HepG2 (cell line): ENCODE results near the gene TSTD1. TPM values are rescaled to one million over a fixed set of nuclear protein-coding genes. Genes with fewer than 3 reads are reported as not detected.

Experiments used
- ATM ChIP-seq: fragments of 450-650 bp; IDR thresholded peaks from 2 replicates; pipeline ENCODE4 v1.7.1; 2017; ENCODE audit warnings: mild to moderate bottlenecking, borderline replicate concordance
- CBX1 ChIP-seq: IDR thresholded peaks from one replicate; pipeline ENCODE4 v1.6.1; 2016; ENCODE audit warnings: antibody characterized with exemption, low read depth
- ISL2 ChIP-seq: sonication (generic); formaldehyde crosslinking; IDR thresholded peaks from 2 replicates; pipeline ENCODE4 v1.5.0; 2020; ENCODE audit warnings: missing genetic modification reagents
- POLR2A ChIP-seq, 2 experiments: IDR thresholded peaks; 2 replicates each; pipeline ENCODE4 v1.6.1; 2011; ENCODE audit warnings: low read depth in 2 of 2, low read length in 2 of 2, mild to moderate bottlenecking in 1 of 2, moderate library complexity in 1 of 2; ENCODE audit not compliant: insufficient read depth in 1 of 2
- SALL2 ChIP-seq: sonication (generic); formaldehyde crosslinking; IDR thresholded peaks from 2 replicates; pipeline ENCODE4 v1.8.1; 2023; ENCODE audit warnings: mild to moderate bottlenecking, missing genetic modification reagents, inconsistent platforms
- ZNF713 ChIP-seq: sonication (generic); formaldehyde crosslinking; IDR thresholded peaks from 2 replicates; pipeline ENCODE4 v1.4.0; 2020; ENCODE audit warnings: mild to moderate bottlenecking, missing genetic modification reagents
- ZSCAN30 ChIP-seq: sonication (generic); formaldehyde crosslinking; IDR thresholded peaks from 2 replicates; pipeline ENCODE4 v1.5.0; 2020; ENCODE audit warnings: mild to moderate bottlenecking, missing genetic modification reagents
- polyA plus RNA-seq, 8 experiments: library from polyadenylated mRNA; depleted of rRNA in 3 of 8; stranded (reverse) in 7 of 8; unstranded in 1 of 8; fragments of >200 nt; fragmentation: Illumina TruSeq in 4 of 8; extraction: Trizol in 4 of 8; gene quantifications; 2 replicates each; pipeline versions ENCODE4 v1.2.1 to v1.2.3, GENCODE V29; 2011 to 2016; ENCODE audit warnings: low read depth in 4 of 8, missing spikeins in 1 of 8, mixed read lengths in 1 of 8; ENCODE audit not compliant: insufficient read depth in 1 of 8
- total RNA-seq, 5 experiments: library from RNA; depleted of rRNA; stranded (reverse); fragments of >200 nt; fragmentation: Illumina TruSeq; extraction: Trizol; gene quantifications; 2 replicates each; pipeline ENCODE4 v1.2.3, GENCODE V29; 2016; ENCODE audit warnings: low read depth in 1 of 5
- TF ChIP-seq, protein P1 (sequence below): sonication (generic); formaldehyde crosslinking; IDR thresholded peaks from 2 replicates; pipeline ENCODE4 v1.4.0; 2020; ENCODE audit warnings: missing genetic modification reagents
- TF ChIP-seq, protein P2 (sequence below): sonication (generic); formaldehyde crosslinking; IDR thresholded peaks from 2 replicates; pipeline ENCODE4 v1.4.0; 2020; ENCODE audit warnings: missing genetic modification reagents
- TF ChIP-seq, protein P3 (sequence below): sonication (generic); formaldehyde crosslinking; IDR thresholded peaks from 2 replicates; pipeline ENCODE4 v1.4.0; 2020; ENCODE audit warnings: mild to moderate bottlenecking, missing genetic modification reagents
- TF ChIP-seq, protein P4 (sequence below): sonication (generic); formaldehyde crosslinking; IDR thresholded peaks from 2 replicates; pipeline ENCODE4 v1.4.0; 2020; ENCODE audit warnings: missing genetic modification reagents
- TF ChIP-seq, protein P5 (sequence below): sonication (generic); formaldehyde crosslinking; IDR thresholded peaks from 2 replicates; pipeline ENCODE4 v1.9.0; 2021; ENCODE audit warnings: missing genetic modification reagents, borderline replicate concordance
- TF ChIP-seq, protein P6 (sequence below): sonication (generic); formaldehyde crosslinking; IDR thresholded peaks from 2 replicates; pipeline ENCODE4 v1.9.0; 2021; ENCODE audit warnings: missing genetic modification reagents, mild to moderate bottlenecking, borderline replicate concordance

Gene TSTD1
- total and polyA plus RNA-seq, 2 of the 13 experiments (the other 11 are each of a cell fraction or from before 2014, with no cell fraction given), result 0.15 to 0.31 TPM

DNA sequence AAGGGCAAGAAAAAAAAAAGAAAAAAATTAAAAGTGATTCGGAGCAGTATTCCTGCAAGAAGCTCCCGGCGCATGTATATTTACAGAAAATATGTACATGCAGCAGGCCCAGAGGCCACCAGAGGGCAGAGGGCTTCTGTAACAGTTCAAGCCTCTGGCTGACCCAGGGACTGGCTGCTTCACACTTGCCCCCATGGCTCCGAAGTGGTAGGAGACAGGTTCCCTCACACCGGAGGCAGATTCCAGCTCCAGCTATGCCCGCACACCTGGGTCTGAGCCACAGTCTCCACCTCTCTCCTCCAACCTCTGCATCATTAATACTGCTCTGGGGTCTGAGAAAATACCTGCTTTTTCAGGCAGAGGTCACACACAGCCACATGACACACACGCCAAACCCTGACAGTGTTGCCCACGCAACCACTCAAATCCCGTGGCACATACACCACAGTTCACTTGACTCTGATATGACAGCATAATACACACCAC, 33.2 kb upstream of the TSTD1 start (continued):
- TF ChIP-seq, protein P1, sequence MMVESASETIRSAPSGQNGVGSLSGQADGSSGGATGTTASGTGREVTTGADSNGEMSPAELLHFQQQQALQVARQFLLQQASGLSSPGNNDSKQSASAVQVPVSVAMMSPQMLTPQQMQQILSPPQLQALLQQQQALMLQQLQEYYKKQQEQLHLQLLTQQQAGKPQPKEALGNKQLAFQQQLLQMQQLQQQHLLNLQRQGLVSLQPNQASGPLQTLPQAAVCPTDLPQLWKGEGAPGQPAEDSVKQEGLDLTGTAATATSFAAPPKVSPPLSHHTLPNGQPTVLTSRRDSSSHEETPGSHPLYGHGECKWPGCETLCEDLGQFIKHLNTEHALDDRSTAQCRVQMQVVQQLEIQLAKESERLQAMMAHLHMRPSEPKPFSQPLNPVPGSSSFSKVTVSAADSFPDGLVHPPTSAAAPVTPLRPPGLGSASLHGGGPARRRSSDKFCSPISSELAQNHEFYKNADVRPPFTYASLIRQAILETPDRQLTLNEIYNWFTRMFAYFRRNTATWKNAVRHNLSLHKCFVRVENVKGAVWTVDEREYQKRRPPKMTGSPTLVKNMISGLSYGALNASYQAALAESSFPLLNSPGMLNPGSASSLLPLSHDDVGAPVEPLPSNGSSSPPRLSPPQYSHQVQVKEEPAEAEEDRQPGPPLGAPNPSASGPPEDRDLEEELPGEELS (CRISPR knock-in tag), result no peak
- no peak for TF ChIP-seq ZSCAN30 (CRISPR knock-in tag)
- TF ChIP-seq, protein P2, sequence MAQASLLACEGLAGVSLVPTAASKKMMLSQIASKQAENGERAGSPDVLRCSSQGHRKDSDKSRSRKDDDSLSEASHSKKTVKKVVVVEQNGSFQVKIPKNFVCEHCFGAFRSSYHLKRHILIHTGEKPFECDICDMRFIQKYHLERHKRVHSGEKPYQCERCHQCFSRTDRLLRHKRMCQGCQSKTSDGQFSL (CRISPR knock-in tag), result no peak
- TF ChIP-seq, protein P3, sequence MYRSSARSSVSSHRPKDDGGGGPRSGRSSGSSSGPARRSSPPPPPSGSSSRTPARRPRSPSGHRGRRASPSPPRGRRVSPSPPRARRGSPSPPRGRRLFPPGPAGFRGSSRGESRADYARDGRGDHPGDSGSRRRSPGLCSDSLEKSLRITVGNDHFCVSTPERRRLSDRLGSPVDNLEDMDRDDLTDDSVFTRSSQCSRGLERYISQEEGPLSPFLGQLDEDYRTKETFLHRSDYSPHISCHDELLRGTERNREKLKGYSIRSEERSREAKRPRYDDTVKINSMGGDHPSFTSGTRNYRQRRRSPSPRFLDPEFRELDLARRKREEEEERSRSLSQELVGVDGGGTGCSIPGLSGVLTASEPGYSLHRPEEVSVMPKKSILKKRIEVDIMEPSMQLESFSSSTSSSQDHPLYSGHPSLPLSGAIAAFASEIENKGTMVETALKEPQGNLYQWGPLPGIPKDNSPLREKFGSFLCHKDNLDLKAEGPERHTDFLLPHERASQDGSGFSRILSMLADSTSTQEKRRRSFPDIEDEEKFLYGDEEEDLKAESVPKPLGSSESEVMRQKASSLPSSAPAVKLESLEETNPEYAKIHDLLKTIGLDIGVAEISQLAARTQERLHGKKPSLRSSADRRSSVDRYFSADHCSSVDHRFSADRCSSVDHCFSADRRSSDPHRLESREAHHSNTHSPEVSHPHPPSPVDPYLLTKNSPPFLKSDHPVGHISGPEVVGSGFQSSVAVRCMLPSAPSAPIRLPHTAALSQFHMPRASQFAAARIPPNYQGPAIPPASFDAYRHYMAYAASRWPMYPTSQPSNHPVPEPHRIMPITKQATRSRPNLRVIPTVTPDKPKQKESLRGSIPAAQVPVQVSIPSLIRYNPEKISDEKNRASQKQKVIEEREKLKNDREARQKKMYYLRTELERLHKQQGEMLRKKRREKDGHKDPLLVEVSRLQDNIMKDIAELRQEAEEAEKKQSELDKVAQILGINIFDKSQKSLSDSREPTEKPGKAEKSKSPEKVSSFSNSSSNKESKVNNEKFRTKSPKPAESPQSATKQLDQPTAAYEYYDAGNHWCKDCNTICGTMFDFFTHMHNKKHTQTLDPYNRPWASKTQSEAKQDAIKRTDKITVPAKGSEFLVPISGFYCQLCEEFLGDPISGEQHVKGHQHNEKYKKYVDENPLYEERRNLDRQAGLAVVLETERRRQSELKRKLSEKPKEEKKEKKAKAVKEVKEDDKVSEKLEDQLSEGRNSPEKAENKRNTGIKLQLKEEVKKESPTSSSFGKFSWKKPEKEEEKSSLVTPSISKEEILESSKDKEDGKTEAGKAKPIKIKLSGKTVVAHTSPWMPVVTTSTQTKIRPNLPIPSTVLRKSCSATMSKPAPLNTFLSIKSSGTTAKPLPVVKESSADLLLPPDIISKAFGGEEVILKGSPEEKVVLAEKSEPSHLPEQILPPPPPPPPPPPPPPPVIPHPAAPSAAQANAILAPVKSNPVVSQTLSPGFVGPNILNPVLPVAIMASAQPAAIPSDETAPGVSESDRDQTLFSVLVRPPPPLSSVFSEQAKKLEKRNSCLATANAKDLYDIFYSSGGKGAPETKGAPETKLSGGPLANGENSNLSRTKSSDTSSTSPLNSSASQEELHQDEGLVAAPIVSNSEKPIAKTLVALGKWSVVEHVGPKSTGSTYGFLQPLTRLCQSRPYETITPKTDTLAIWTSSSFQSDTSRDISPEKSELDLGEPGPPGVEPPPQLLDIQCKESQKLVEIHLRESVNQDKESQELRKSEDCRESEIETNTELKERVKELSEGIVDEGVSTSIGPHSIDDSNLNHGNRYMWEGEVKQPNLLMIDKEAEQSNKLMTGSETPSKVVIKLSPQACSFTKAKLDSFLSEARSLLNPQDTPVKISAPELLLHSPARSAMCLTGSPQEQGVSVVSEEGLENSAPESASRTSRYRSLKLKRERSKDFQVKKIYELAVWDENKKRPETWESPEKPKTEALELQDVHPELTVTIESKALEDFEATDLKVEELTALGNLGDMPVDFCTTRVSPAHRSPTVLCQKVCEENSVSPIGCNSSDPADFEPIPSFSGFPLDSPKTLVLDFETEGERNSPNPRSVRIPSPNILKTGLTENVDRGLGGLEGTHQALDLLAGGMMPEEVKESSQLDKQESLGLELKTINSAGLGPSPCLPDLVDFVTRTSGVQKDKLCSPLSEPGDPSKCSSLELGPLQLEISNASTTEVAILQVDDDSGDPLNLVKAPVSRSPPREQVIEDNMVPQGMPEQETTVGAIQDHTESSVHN, result 0 out of 2 replicates have a peak, but pooled peaks have one; percentile 68
- TF ChIP-seq, protein P4, sequence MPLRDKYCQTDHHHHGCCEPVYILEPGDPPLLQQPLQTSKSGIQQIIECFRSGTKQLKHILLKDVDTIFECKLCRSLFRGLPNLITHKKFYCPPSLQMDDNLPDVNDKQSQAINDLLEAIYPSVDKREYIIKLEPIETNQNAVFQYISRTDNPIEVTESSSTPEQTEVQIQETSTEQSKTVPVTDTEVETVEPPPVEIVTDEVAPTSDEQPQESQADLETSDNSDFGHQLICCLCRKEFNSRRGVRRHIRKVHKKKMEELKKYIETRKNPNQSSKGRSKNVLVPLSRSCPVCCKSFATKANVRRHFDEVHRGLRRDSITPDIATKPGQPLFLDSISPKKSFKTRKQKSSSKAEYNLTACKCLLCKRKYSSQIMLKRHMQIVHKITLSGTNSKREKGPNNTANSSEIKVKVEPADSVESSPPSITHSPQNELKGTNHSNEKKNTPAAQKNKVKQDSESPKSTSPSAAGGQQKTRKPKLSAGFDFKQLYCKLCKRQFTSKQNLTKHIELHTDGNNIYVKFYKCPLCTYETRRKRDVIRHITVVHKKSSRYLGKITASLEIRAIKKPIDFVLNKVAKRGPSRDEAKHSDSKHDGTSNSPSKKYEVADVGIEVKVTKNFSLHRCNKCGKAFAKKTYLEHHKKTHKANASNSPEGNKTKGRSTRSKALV (CRISPR knock-in tag), result no peak
- TF ChIP-seq SALL2, result no peak
- TF ChIP-seq CBX1, result no peak
- TF ChIP-seq, protein P5, sequence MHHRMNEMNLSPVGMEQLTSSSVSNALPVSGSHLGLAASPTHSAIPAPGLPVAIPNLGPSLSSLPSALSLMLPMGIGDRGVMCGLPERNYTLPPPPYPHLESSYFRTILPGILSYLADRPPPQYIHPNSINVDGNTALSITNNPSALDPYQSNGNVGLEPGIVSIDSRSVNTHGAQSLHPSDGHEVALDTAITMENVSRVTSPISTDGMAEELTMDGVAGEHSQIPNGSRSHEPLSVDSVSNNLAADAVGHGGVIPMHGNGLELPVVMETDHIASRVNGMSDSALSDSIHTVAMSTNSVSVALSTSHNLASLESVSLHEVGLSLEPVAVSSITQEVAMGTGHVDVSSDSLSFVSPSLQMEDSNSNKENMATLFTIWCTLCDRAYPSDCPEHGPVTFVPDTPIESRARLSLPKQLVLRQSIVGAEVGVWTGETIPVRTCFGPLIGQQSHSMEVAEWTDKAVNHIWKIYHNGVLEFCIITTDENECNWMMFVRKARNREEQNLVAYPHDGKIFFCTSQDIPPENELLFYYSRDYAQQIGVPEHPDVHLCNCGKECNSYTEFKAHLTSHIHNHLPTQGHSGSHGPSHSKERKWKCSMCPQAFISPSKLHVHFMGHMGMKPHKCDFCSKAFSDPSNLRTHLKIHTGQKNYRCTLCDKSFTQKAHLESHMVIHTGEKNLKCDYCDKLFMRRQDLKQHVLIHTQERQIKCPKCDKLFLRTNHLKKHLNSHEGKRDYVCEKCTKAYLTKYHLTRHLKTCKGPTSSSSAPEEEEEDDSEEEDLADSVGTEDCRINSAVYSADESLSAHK (CRISPR knock-in tag), result no peak
- TF ChIP-seq ATM, result no peak
- TF ChIP-seq, protein P6, sequence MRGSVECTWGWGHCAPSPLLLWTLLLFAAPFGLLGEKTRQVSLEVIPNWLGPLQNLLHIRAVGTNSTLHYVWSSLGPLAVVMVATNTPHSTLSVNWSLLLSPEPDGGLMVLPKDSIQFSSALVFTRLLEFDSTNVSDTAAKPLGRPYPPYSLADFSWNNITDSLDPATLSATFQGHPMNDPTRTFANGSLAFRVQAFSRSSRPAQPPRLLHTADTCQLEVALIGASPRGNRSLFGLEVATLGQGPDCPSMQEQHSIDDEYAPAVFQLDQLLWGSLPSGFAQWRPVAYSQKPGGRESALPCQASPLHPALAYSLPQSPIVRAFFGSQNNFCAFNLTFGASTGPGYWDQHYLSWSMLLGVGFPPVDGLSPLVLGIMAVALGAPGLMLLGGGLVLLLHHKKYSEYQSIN (CRISPR knock-in tag), result no peak
- TF ChIP-seq POLR2A (IDR thresholded peaks at IDR 0.05; ENCODE audit: insufficient read depth in 1 of 2, low read depth in 2 of 2, low read length in 2 of 2), result no peak
- TF ChIP-seq ZNF713 (CRISPR knock-in tag), result no peak
- no peak for TF ChIP-seq ISL2 (CRISPR knock-in tag)
